ENCODE measurements around the gene VAMP5.

- TF ChIP-seq CTCF (IDR thresholded peaks at IDR 0.05; ENCODE audit: borderline replicate concordance, extremely low read depth, low read length, poor library complexity, severe bottlenecking) (no peak), EZH2 (IDR thresholded peaks at IDR 0.05; ENCODE audit: borderline replicate concordance, low read depth, low read length, severe bottlenecking) (no peak)
These were observed 21.3 kb downstream of the VAMP5 start for GRCh38 chr2:85605406-85606115.
